Superior temporal gyrus (tissue), 1 donor: ENCODE measurements around the gene CHRNG.

Experiments
- DNase-seq: peaks from one replicate; pipeline ENCODE4 v3.0.0-alpha.2; 2016; ENCODE audit errors: extremely low spot score

The CHRNG gene

GRCh38 chr2:232539298-232540231, at the start of gene CHRNG:
CHRNG (plus strand) TSS chr2:232539692; CDS start chr2:232539748, 56 bp downstream.
- no peak for DNase-seq

GRCh38 chr2:232490221-232491138, 49.0 kb upstream of the CHRNG start:
- no peak for DNase-seq

- DNase-seq: no peak
These were observed 48.2 kb upstream of the CHRNG start for GRCh38 chr2:232491139-232491780.

GRCh38 chr2:232492236-232492848, 47.1 kb upstream of the CHRNG start:
- no peak for DNase-seq

- no peak for DNase-seq
These were observed 46.4 kb upstream of the CHRNG start for GRCh38 chr2:232492963-232493700.

GRCh38 chr2:232493701-232494474, 45.6 kb upstream of the CHRNG start:
- DNase-seq: no peak

GRCh38 chr2:232494542-232494941, 45.0 kb upstream of the CHRNG start:
- no peak for DNase-seq

GRCh38 chr2:232495292-232495691, 44.2 kb upstream of the CHRNG start:
- DNase-seq: no peak

GRCh38 chr2:232496501-232497270, 42.8 kb upstream of the CHRNG start:
- DNase-seq: no peak

- no peak for DNase-seq
These were observed 42.1 kb upstream of the CHRNG start for GRCh38 chr2:232497348-232497747.

GRCh38 chr2:232498452-232498851, 41.0 kb upstream of the CHRNG start:
- no peak for DNase-seq

GRCh38 chr2:232501331-232501771, 38.1 kb upstream of the CHRNG start:
- DNase-seq: no peak

GRCh38 chr2:232501794-232502390, 37.6 kb upstream of the CHRNG start:
- no peak for DNase-seq

- no peak for DNase-seq
These were observed 37.0 kb upstream of the CHRNG start for GRCh38 chr2:232502511-232502910.

- DNase-seq: no peak
These were observed 36.3 kb upstream of the CHRNG start for GRCh38 chr2:232502911-232503808.

- no peak for DNase-seq
These were observed 35.6 kb upstream of the CHRNG start for GRCh38 chr2:232503809-232504323.

- DNase-seq: no peak
These were observed 35.1 kb upstream of the CHRNG start for GRCh38 chr2:232504438-232504837.
